ENCODE data around the gene THAP11. TPM values are rescaled to one million over a fixed set of nuclear protein-coding genes. Genes with fewer than 3 reads are reported as not detected.

THAP11 gene
- total and polyA plus RNA-seq, 2 of the 13 experiments (the other 11 are each of a cell fraction or from before 2014, with no cell fraction given), result 44.2 to 53.4 TPM

- TF ChIP-seq NFAT5 (CRISPR knock-in tag; IDR thresholded peaks at IDR 0.05) (no peak), RBFOX2 (IDR thresholded peaks at IDR 0.05; ENCODE audit: low read depth, low read length) (no peak), FOXP1 (IDR thresholded peaks at IDR 0.05) (peak; percentile 87), FOXP1 (CRISPR knock-in tag; IDR thresholded peaks at IDR 0.05) (peak; percentile 93), ZNF605 (CRISPR knock-in tag; IDR thresholded peaks at IDR 0.05) (peak; percentile 75; the same call in 1 of the 2 replicates), PRDM4 (CRISPR knock-in tag; IDR thresholded peaks at IDR 0.05; ENCODE audit: borderline replicate concordance) (no peak), ZNF232 (CRISPR knock-in tag; IDR thresholded peaks at IDR 0.05; ENCODE audit: borderline replicate concordance) (no peak), NFATC3 (CRISPR knock-in tag; IDR thresholded peaks at IDR 0.05) (no peak), FOXK1 (CRISPR knock-in tag; IDR thresholded peaks at IDR 0.05; ENCODE audit: borderline replicate concordance, low read depth) (peak; percentile 69; the same call in 1 of the 2 replicates), ZNF333 (CRISPR knock-in tag; IDR thresholded peaks at IDR 0.05; ENCODE audit: borderline replicate concordance) (no peak), BORCS8-MEF2B (CRISPR knock-in tag; IDR thresholded peaks at IDR 0.05) (peak; percentile 23; the same call in 1 of the 2 replicates), ATF6 (CRISPR knock-in tag; conservative IDR thresholded peaks at IDR 0.05) (no peak), CREM (IDR thresholded peaks at IDR 0.05) (peak; percentile 51; the same call in 1 of the 2 replicates), CREM (CRISPR knock-in tag; IDR thresholded peaks at IDR 0.05) (no peak), ZMYM2 (CRISPR knock-in tag; IDR thresholded peaks at IDR 0.05) (no peak), TBL1XR1 (IDR thresholded peaks at IDR 0.05; ENCODE audit: borderline replicate concordance, low read length, partially characterized antibody) (peak; percentile 86), NFKB2 (CRISPR knock-in tag; IDR thresholded peaks at IDR 0.05; ENCODE audit: borderline replicate concordance) (no peak), KAT8 (CRISPR knock-in tag; IDR thresholded peaks at IDR 0.05) (0 out of 2 replicates have a peak, but pooled peaks have one; percentile 26), PREB (CRISPR knock-in tag; IDR thresholded peaks at IDR 0.05) (no peak), TBP (CRISPR knock-in tag; IDR thresholded peaks at IDR 0.05) (no peak), NFYB (CRISPR knock-in tag; IDR thresholded peaks at IDR 0.05) (no peak)
Measured at GRCh38 chr16:67857547-67858233, 15.6 kb downstream of the THAP11 start (continued).

Data from HepG2 (cell line).